Coronary artery (tissue), 2 donors: ENCODE measurements around the gene DNTTIP2.
"Not testable (repeated sequence)": the region's sequence is repeated elsewhere in the genome, so short reads cannot be mapped to it uniquely, and the experiment has no call there.

Source experiments
- DNase-seq: peaks from one replicate; pipeline ENCODE4 v3.0.0-alpha.2; 2017; ENCODE audit warnings: low spot score
- H3K27ac ChIP-seq, 2 donors: fragments of 200-600 bp; sonication (generic); one replicate each; pipeline ENCODE4 v1.5.1; 2016 to 2019
- H3K4me3 ChIP-seq: fragments of 200-600 bp; sonication (generic); 2 replicates; pipeline ENCODE4 v1.5.1; 2016; ENCODE audit warnings: mild to moderate bottlenecking, moderate library complexity
- CTCF ChIP-seq: fragments of 200-600 bp; sonication (generic); IDR thresholded peaks from one replicate; pipeline ENCODE4 v1.5.1; 2019; ENCODE audit warnings: antibody characterized with exemption

The DNTTIP2 gene, protein sequence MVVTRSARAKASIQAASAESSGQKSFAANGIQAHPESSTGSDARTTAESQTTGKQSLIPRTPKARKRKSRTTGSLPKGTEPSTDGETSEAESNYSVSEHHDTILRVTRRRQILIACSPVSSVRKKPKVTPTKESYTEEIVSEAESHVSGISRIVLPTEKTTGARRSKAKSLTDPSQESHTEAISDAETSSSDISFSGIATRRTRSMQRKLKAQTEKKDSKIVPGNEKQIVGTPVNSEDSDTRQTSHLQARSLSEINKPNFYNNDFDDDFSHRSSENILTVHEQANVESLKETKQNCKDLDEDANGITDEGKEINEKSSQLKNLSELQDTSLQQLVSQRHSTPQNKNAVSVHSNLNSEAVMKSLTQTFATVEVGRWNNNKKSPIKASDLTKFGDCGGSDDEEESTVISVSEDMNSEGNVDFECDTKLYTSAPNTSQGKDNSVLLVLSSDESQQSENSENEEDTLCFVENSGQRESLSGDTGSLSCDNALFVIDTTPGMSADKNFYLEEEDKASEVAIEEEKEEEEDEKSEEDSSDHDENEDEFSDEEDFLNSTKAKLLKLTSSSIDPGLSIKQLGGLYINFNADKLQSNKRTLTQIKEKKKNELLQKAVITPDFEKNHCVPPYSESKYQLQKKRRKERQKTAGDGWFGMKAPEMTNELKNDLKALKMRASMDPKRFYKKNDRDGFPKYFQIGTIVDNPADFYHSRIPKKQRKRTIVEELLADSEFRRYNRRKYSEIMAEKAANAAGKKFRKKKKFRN

DNA sequence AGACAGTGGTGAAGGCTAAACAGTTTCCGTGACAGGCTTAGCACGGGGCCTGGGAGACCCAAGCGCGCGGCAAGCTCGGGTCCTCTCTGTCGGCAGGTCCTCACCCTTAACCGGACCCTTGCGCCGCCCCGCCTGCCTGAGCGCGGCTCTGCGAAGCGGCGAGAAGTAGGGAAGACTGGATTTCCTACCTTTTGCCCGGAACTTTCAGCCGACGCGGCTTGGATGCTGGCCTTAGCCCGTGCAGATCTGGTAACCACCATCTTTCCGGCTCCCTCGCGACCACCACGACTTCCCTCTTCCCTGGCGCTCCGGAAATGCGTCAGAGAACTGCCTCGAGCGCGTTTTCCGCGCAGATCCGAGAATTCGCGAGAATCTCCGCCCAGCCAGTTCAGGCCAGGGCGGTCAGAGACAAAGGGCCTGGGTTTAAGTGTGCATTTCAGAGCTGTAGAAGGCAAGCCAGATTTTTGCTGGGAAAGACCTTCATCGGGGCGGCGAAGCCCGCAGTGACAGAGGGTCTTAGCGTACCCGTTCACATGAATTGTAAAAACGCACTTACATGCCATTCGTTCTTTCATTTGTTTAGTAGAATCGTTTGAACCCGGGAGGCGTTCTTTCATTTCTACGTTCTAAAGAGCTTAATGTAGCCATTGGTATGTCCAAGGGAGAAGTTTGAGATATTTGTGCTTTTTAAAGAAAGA lies at the start of gene DNTTIP2:
TSS of gene DNTTIP2 (minus strand) at position 318 of the 698 bp plus-strand sequence. CDS start at position 260, 58 bp downstream.
- TF ChIP-seq CTCF, result no peak
- peak within 1 kb of the TSS; percentile 84 to 93 for H3K27ac ChIP-seq

DNA sequence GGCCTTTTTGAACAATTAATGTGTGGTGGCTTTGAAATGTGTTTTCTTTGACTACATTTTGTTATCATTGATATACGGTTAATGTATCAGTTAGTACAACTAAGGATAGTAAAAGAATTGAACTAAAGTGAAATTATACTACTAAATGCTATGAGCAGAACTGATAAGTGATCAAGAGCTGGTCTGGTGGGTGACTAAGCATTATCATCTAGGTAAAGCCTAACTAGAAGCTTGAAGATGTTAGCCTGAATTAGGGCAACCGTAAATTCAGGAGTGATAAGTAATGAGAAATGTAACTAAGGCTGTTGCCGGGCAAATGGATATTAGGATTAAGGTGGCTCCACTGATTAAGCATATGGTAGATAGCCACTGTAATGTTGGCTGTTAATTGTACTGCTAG lies 46.2 kb upstream of the DNTTIP2 start:
- no peak overlapping the region for H3K27ac ChIP-seq
- no peak for DNase-seq
- H3K4me3 ChIP-seq, result no peak overlapping the region
- no peak for TF ChIP-seq CTCF

More for the DNA sequence above, at the start of gene DNTTIP2:
- DNase-seq, result peak; percentile 93
- peak within 1 kb of the TSS; percentile 92 for H3K4me3 ChIP-seq

DNA sequence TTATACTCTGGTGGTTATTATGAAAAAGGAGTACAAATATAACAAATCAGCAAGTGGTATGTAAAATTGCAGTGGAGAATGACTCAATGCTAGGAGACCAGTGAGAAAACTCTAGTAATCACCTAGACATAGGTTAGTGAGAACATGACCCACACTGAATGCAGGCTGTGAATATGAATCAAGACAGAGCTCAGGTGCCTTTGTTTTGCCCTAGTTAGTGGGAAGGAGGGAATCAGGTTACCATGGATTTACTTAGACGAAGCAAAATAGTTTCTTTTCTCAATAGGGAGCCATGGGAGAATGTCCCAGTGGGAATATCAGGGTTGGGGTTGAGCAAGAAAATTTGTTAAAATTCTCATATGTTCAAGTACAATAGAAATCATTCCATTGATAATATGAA lies 40.8 kb upstream of the DNTTIP2 start:
- no peak for DNase-seq
- Histone ChIP-seq H3K4me3 (no peak overlapping the region), H3K27ac (no peak overlapping the region)
- TF ChIP-seq CTCF, result no peak

DNA sequence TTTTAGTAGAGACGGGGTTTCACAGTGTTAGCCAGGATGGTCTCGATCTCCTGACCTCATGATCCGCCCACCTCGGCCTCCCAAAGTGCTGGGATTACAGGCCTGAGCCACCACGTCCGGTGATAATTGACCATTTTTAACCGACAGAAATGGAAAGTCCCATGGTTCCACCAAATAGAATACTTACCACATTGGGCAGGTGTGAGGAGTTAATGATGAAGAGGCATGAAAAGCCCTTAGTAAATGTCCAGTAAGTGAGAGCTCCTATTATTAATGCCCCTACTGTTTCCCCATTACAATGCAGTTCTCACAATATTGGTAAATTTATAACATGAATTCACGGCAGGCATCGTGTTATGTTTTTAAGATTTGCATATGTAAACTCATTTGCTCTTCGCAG lies 38.3 kb upstream of the DNTTIP2 start:
- DNase-seq, result no peak
- no peak for TF ChIP-seq CTCF

DNA sequence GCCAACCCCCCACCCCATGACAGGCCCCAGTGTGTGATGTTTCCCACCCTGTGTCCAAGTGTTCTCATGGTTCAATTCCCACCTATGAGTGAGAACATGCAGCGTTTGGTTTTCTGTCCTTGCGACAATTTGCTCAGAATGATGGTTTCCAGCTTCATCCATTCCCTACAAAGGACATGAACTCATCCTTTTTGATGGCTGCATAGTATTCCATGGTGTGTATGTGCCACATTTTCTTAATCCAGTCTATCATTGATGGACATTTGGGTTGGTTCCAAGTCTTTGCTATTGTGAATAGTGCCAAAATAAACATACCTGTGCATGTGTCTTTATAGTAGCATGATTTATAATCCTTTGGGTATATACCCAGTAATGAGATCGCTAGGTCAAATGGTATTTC lies 31.9 kb upstream of the DNTTIP2 start:
- DNase-seq, H3K4me3 ChIP-seq, H3K27ac ChIP-seq: not testable (repeated sequence)

More for the DNA sequence above, 38.3 kb upstream of the DNTTIP2 start:
- H3K4me3 ChIP-seq, result no peak overlapping the region
- no peak overlapping the region for H3K27ac ChIP-seq

- Histone ChIP-seq H3K27ac (peak overlapping the region in 1 of 2 donors; percentile 90), H3K4me3 (no peak overlapping the region)
- no peak for TF ChIP-seq CTCF
- no peak for DNase-seq
Observed at GRCh38 chr1:93910305-93910704, 31.3 kb upstream of the DNTTIP2 start.
